ENCODE measurements around the gene CNTNAP3.
"Not testable (repeated sequence)": the region's sequence is repeated elsewhere in the genome, so short reads cannot be mapped to it uniquely, and the experiment has no call there.

DNA sequence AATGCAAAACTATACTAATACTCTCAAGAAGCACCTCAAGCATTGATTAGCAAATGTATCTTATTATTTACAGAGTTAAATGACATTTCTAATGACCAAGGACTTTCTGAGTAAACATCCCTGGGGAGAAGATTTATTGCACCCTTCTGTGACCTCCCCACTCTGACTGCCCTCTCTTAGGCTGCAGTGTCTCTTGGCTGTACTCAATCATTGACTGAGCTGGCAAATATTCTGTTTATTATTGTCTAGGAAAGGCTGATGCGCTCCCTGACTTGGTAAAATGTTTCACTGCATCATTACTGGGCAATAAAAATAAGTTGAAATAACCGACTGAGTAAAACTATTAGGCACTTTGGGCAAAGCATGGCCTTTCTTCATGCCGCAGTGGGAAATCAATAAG, 130.3 kb downstream of the CNTNAP3 start:
- not testable (repeated sequence) for TF ChIP-seq TARDBP, FOXK2, ELF4 (IDR thresholded peaks at IDR 0.05)

All from HEK293T (cell line).